ENCODE data around the gene HS3ST4. TPM values are rescaled to one million over a fixed set of nuclear protein-coding genes. Genes with fewer than 3 reads are reported as not detected.

HS3ST4 gene
- total RNA-seq, 1 donor from 2014 or later = 3.6 TPM

DNA sequence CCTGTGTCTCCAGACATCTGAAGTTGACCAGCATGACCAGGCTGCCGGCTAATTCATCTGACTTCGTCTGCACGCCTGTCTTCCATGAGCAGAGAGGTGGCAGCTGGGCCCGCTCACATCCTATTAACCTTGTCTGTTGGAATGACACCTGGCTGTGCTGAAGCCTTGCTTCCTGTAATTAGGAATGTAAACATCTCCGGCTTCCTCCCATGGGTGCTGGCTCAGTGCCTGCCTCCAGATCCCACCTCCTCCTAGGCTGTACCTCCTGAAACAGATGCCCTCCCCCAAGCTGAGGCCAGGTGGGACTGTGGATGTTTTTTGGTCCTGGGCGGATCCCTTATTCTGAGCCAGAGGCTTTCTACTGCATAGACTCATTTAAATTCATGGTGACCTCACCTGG lies 296.3 kb downstream of the HS3ST4 start:
- no peaks in the 10 kb centered on the region for H3K4me1 Mint-ChIP-seq (ENCODE audit: unreplicated experiment)
- peaks cover 5% of the 10 kb centered on the region for H3K9me3 Mint-ChIP-seq
- H3K27ac Mint-ChIP-seq = no peak overlapping the region
- H3K36me3 Mint-ChIP-seq = no peaks in the 10 kb centered on the region
- peaks cover 4% of the 10 kb centered on the region for H3K27me3 Mint-ChIP-seq
- DNase-seq (ENCODE audit: extremely low spot score, unreplicated experiment) = no peak
- no peak overlapping the region for H3K4me3 Mint-ChIP-seq
- TF ChIP-seq, protein P1, sequence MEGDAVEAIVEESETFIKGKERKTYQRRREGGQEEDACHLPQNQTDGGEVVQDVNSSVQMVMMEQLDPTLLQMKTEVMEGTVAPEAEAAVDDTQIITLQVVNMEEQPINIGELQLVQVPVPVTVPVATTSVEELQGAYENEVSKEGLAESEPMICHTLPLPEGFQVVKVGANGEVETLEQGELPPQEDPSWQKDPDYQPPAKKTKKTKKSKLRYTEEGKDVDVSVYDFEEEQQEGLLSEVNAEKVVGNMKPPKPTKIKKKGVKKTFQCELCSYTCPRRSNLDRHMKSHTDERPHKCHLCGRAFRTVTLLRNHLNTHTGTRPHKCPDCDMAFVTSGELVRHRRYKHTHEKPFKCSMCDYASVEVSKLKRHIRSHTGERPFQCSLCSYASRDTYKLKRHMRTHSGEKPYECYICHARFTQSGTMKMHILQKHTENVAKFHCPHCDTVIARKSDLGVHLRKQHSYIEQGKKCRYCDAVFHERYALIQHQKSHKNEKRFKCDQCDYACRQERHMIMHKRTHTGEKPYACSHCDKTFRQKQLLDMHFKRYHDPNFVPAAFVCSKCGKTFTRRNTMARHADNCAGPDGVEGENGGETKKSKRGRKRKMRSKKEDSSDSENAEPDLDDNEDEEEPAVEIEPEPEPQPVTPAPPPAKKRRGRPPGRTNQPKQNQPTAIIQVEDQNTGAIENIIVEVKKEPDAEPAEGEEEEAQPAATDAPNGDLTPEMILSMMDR (conservative IDR thresholded peaks at IDR 0.05) = no peak

DNA sequence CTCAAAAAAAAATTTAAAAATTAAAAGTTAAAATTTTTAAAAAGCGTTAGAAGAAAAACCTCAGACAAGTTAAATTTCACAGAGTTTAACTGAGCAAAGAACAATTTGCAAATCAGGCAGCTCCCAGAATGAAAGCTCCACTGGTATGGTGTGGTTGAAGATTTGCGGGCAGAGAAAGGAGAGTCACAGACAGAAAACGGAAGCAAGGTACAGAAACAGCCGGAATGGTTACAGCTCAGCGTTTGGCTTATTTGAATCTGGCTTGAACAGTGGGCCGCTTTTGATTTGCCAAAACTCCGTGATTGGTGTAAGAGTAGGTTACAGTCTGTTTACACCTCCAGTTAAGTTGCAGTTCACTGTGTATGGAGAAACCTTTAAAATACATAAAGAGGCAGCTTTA lies 297.1 kb downstream of the HS3ST4 start:
- TF ChIP-seq, protein P1 (conservative IDR thresholded peaks at IDR 0.05) = no peak
- H3K27me3 Mint-ChIP-seq = peaks cover 4% of the 10 kb centered on the region
- no peaks in the 10 kb centered on the region for H3K4me1 Mint-ChIP-seq (ENCODE audit: unreplicated experiment)
- H3K27ac Mint-ChIP-seq = no peak overlapping the region
- H3K36me3 Mint-ChIP-seq = no peaks in the 10 kb centered on the region
- no peak for DNase-seq (ENCODE audit: extremely low spot score, unreplicated experiment)
- no peak overlapping the region for H3K4me3 Mint-ChIP-seq
- peaks cover 5% of the 10 kb centered on the region for H3K9me3 Mint-ChIP-seq

DNA sequence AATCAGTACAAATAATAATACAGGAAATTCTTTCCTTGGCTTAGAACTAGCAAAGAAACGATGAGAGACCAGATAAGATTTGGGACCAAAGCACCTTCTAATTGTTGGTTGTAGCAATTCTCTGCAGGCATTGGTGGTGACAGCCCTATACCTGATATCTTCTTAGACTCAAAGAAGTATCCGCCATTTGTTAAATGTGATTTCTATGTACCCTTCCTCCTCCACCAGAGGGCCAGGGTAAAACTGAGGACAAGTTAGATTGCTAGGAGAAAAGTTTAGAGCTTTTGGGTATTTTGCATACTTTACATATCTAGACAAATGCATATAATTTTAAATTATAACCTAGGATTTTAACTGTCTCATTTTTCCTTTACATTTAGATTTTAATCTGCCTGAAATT lies 304.3 kb downstream of the HS3ST4 start:
- no peaks in the 10 kb centered on the region for H3K4me1 Mint-ChIP-seq (ENCODE audit: unreplicated experiment)
- TF ChIP-seq, protein P1 (conservative IDR thresholded peaks at IDR 0.05) = no peak
- no peak overlapping the region for H3K4me3 Mint-ChIP-seq
- no peaks in the 10 kb centered on the region for H3K27me3 Mint-ChIP-seq
- no peak for DNase-seq (ENCODE audit: extremely low spot score, unreplicated experiment)
- H3K9me3 Mint-ChIP-seq = no peaks in the 10 kb centered on the region
- no peaks in the 10 kb centered on the region for H3K36me3 Mint-ChIP-seq
- no peak overlapping the region for H3K27ac Mint-ChIP-seq

DNA sequence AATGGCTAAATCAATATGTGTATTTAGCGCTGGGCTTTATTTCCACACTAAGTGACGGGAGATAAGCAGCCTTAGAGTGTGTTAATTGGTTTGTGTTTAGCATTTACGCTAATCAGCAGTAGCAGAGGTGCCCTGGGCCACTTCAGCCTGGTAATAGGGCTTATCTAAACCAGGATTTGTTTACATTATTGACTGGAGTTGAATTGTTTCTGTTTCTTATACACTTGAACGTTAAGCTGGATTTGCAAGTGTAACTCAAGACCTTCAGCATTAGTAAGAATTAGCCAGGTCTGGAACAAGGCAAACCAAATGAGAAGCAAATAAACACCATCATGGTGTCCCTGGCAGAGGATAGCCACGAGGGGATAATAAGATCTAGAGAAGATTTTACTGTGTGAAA lies 313.6 kb downstream of the HS3ST4 start:
- Mint-ChIP-seq H3K36me3 (no peaks in the 10 kb centered on the region), H3K9me3 (no peaks in the 10 kb centered on the region), H3K4me3 (no peak overlapping the region), H3K27ac (no peak overlapping the region), H3K27me3 (peaks cover 4% of the 10 kb centered on the region), H3K4me1 (ENCODE audit: unreplicated experiment) (no peaks in the 10 kb centered on the region)
- DNase-seq (ENCODE audit: extremely low spot score, unreplicated experiment) = no peak
- TF ChIP-seq, protein P1 (conservative IDR thresholded peaks at IDR 0.05) = no peak

DNA sequence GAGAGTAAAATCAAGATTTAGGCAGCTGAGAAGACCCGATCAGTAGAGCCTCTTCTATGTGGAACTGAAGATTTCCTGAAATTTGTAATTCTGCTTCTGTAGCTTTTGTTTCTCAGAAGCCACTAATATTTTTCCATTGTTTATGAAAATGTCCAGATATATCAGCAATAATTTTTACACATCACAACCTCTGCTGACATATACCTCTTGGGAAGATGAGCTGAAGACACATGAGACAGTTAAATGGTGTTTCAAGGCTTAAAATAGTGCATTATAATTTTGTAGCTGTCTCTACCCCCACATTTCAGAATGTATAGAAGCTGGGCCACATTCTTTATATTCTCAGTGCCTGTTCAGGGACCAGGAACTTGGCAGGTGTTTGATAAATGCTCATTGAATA lies 320.6 kb downstream of the HS3ST4 start:
- no peaks in the 10 kb centered on the region for H3K36me3 Mint-ChIP-seq
- no peaks in the 10 kb centered on the region for H3K4me1 Mint-ChIP-seq (ENCODE audit: unreplicated experiment)
- H3K27me3 Mint-ChIP-seq = no peaks in the 10 kb centered on the region
- TF ChIP-seq, protein P1 (conservative IDR thresholded peaks at IDR 0.05) = no peak
- no peak overlapping the region for H3K27ac Mint-ChIP-seq
- peaks cover 7% of the 10 kb centered on the region for H3K9me3 Mint-ChIP-seq
- H3K4me3 Mint-ChIP-seq = no peak overlapping the region
- DNase-seq (ENCODE audit: extremely low spot score, unreplicated experiment) = no peak

DNA sequence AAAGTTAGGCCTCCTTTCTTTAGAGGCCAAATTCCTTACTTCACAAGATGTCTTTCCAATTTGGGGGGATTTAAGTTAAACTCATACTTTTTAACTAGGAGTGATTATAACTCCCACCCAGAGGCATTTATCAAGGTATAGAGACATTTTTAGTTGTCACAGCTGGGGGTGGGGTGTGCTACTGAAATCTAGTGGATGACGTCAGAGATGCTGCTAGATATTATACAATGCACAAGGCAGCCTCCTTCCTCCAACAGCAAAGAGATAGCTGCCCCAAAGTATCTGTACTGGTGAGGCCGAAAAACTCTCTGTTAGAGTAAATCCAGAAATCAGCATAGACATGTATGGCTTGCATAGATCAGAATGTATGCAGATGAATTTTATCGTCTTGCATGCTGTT lies 324.0 kb downstream of the HS3ST4 start:
- DNase-seq (ENCODE audit: extremely low spot score, unreplicated experiment) = no peak
- Mint-ChIP-seq H3K4me3 (no peak overlapping the region), H3K4me1 (ENCODE audit: unreplicated experiment) (no peaks in the 10 kb centered on the region), H3K9me3 (peaks cover 10% of the 10 kb centered on the region), H3K27ac (no peak overlapping the region), H3K36me3 (no peaks in the 10 kb centered on the region), H3K27me3 (peaks cover 12% of the 10 kb centered on the region)
- TF ChIP-seq, protein P1 (conservative IDR thresholded peaks at IDR 0.05) = no peak

Measured in type B pancreatic cell (in vitro differentiated cells).